Stimulated activated memory B cell treated with anti-CD40 and anti-IgM and Interleukin-4, amounts not matched to agents 10 μg/mL and 1 μg/mL and 100 μg/mL, for 72 hours (primary cell): ENCODE results near the gene APBB2.

Source experiments
- ATAC-seq: fragments of 150-1000 bp; cut with Tn5 transposase; 2 replicates; pipeline ENCODE4 v1.10.0; 2021
- H3K27ac Mint-ChIP-seq: one replicate; pipeline ENCODE4 v1.8.0; 2022; ENCODE audit warnings: mild to moderate bottlenecking, mixed read lengths
- H3K27me3 Mint-ChIP-seq: one replicate; pipeline ENCODE4 v1.8.0; 2022; ENCODE audit warnings: mixed read lengths
- H3K36me3 Mint-ChIP-seq: one replicate; pipeline ENCODE4 v1.8.0; 2022; ENCODE audit warnings: mixed read lengths
- H3K4me1 Mint-ChIP-seq: one replicate; pipeline ENCODE4 v1.8.0; 2022; ENCODE audit warnings: mixed read lengths
- H3K4me3 Mint-ChIP-seq: one replicate; pipeline ENCODE4 v1.8.0; 2022; ENCODE audit warnings: mild to moderate bottlenecking, moderate library complexity, mixed read lengths
- H3K9me3 Mint-ChIP-seq: one replicate; pipeline ENCODE4 v1.8.0; 2022; ENCODE audit warnings: mixed read lengths

APBB2 gene

GRCh38 chr4:40763228-40763716 is 451.1 kb downstream of the APBB2 start:
- H3K4me1 Mint-ChIP-seq = peaks cover 10% of the 10 kb centered on the region
- H3K27ac Mint-ChIP-seq = no peak overlapping the region
- H3K36me3 Mint-ChIP-seq = no peaks in the 10 kb centered on the region
- H3K9me3 Mint-ChIP-seq = no peaks in the 10 kb centered on the region
- H3K4me3 Mint-ChIP-seq = no peak overlapping the region
- H3K27me3 Mint-ChIP-seq = no peaks in the 10 kb centered on the region
- ATAC-seq = peak; percentile 85
